Neural progenitor cell (in vitro differentiated cells): ENCODE data around the gene TBC1D14. TPM values are rescaled to one million over a fixed set of nuclear protein-coding genes. Genes with fewer than 3 reads are reported as not detected.

Source experiments
- DNase-seq: peaks from one replicate; pipeline ENCODE4 v3.0.0-alpha.2; 2016; ENCODE audit warnings: low spot score
- H2AFZ ChIP-seq: fragments of 200-600 bp; sonication (generic); replicated peaks from 2 replicates; pipeline ENCODE4 v1.6.1; 2016; ENCODE audit warnings: antibody characterized with exemption
- H3F3A ChIP-seq: fragments of 200-600 bp; sonication (generic); 2 replicates; pipeline ENCODE4 v1.6.1; 2016; ENCODE audit warnings: antibody characterized with exemption, low read depth
- H3K27ac ChIP-seq: fragments of 200-600 bp; sonication (generic); 2 replicates; pipeline ENCODE4 v1.5.1; 2016; ENCODE audit warnings: mild to moderate bottlenecking
- H3K27me3 ChIP-seq: fragments of 200-600 bp; sonication (generic); 2 replicates; pipeline ENCODE4 v1.6.1; 2016; ENCODE audit warnings: mild to moderate bottlenecking, moderate library complexity
- H3K36me3 ChIP-seq: fragments of 200-600 bp; sonication (generic); 2 replicates; pipeline ENCODE4 v1.5.1; 2016
- H3K4me1 ChIP-seq: fragments of 200-600 bp; sonication (generic); 2 replicates; pipeline ENCODE4 v1.6.1; 2016; ENCODE audit warnings: mixed run types
- H3K4me2 ChIP-seq: fragments of 200-600 bp; sonication (generic); 2 replicates; pipeline ENCODE4 v1.6.1; 2016
- H3K4me3 ChIP-seq: fragments of 200-600 bp; sonication (generic); 2 replicates; pipeline ENCODE4 v1.5.1; 2016
- H3K79me2 ChIP-seq: fragments of 200-600 bp; sonication (generic); 2 replicates; pipeline ENCODE4 v1.6.1; 2016; ENCODE audit warnings: low read depth
- H3K9ac ChIP-seq: fragments of 200-600 bp; sonication (generic); 2 replicates; pipeline ENCODE4 v1.6.1; 2016
- H3K9me3 ChIP-seq: fragments of 200-600 bp; sonication (generic); 2 replicates; pipeline ENCODE4 v1.5.1; 2016; ENCODE audit warnings: low read depth
- H4K20me1 ChIP-seq: fragments of 200-600 bp; sonication (generic); 2 replicates; pipeline ENCODE4 v1.6.1; 2016; ENCODE audit warnings: low read depth
- H3K27ac Mint-ChIP-seq: 3 replicates; pipeline ENCODE4 v1.8.0; 2021; ENCODE audit warnings: mixed read lengths
- H3K27me3 Mint-ChIP-seq: 2 replicates; pipeline ENCODE4 v1.8.0; 2022; ENCODE audit warnings: low read depth, mild to moderate bottlenecking, inconsistent platforms, moderate library complexity, mixed read lengths; ENCODE audit not compliant: insufficient read depth
- H3K36me3 Mint-ChIP-seq: 3 replicates; pipeline ENCODE4 v1.8.0; 2021; ENCODE audit warnings: mixed read lengths
- H3K4me1 Mint-ChIP-seq: 3 replicates; pipeline ENCODE4 v1.8.0; 2021; ENCODE audit warnings: mixed read lengths
- H3K4me3 Mint-ChIP-seq: 3 replicates; pipeline ENCODE4 v1.8.0; 2021; ENCODE audit warnings: mild to moderate bottlenecking, moderate library complexity, mixed read lengths
- H3K9me3 Mint-ChIP-seq: 3 replicates; pipeline ENCODE4 v1.8.0; 2020; ENCODE audit warnings: mixed read lengths
- CTCF ChIP-seq: fragments of 200-600 bp; sonication (generic); IDR thresholded peaks from 2 replicates; pipeline ENCODE4 v1.5.1; 2017; ENCODE audit warnings: antibody characterized with exemption, mild to moderate bottlenecking
- EZH2 ChIP-seq: fragments of 200-600 bp; sonication (generic); IDR thresholded peaks from 2 replicates; pipeline ENCODE4 v1.6.1; 2017; ENCODE audit warnings: antibody characterized with exemption, mild to moderate bottlenecking, moderate library complexity
- EZH2phosphoT487 ChIP-seq: fragments of 200-600 bp; sonication (generic); IDR thresholded peaks from 2 replicates; pipeline ENCODE4 v1.6.1; 2017; ENCODE audit warnings: antibody characterized with exemption
- total RNA-seq: library from RNA; depleted of rRNA; stranded (reverse); fragments of >200 nt; gene quantifications from 2 replicates; pipeline ENCODE4 v1.2.3, GENCODE V29; 2015; ENCODE audit warnings: low replicate concordance

TBC1D14 gene
- total RNA-seq, 1 donor from 2014 or later, result 47.9 TPM

- no peaks in the 10 kb centered on the region for H3K27me3 ChIP-seq
- no peak overlapping the region for H2AFZ ChIP-seq
- H3F3A ChIP-seq, result no peaks in the 10 kb centered on the region
- DNase-seq, result no peak
- Mint-ChIP-seq H3K4me3 (no peak overlapping the region), H3K27me3 (peaks cover 2% of the 10 kb centered on the region), H3K27ac (no peak overlapping the region), H3K4me1 (peaks cover 19% of the 10 kb centered on the region), H3K9me3 (no peaks in the 10 kb centered on the region), H3K36me3 (peaks cover 39% of the 10 kb centered on the region)
- no peak overlapping the region for H3K27ac ChIP-seq
- no peaks in the 10 kb centered on the region for H3K36me3 ChIP-seq
- H3K79me2 ChIP-seq, result no peaks in the 10 kb centered on the region
- no peak for TF ChIP-seq CTCF
- TF ChIP-seq EZH2, result no peak
- TF ChIP-seq EZH2phosphoT487, result no peak
- H3K4me3 ChIP-seq, result no peak overlapping the region
- no peaks in the 10 kb centered on the region for H3K9me3 ChIP-seq
- no peak overlapping the region for H3K9ac ChIP-seq
- H4K20me1 ChIP-seq, result peaks cover 14% of the 10 kb centered on the region
- no peak overlapping the region for H3K4me2 ChIP-seq
- H3K4me1 ChIP-seq, result peaks cover 8% of the 10 kb centered on the region
These were observed 107.9 kb downstream of the TBC1D14 start for GRCh38 chr4:7017446-7018048.

DNA sequence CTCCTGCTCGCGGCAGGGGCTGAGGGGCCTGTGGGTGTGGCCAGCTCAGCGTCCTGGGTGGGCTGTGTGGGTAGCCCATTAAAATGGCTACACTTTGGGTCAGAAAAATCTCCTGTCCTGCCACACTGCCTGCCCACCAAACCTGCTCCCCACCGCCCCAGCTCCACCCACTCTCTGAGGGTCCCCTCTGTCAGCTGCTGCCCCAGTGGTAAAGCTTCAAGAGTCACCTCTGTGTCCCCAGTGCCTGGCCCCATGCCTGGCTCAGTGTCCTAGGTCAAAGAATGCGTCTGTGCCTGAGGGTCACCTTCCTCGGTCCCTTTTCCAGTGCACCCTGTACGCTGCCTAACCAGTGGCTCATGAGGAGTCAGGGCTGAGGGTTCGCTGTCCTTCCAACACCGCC is 108.7 kb downstream of the TBC1D14 start:
- no peak overlapping the region for H2AFZ ChIP-seq
- H3K4me2 ChIP-seq, result no peak overlapping the region
- no peaks in the 10 kb centered on the region for H3K36me3 ChIP-seq
- peaks cover 8% of the 10 kb centered on the region for H3K4me1 ChIP-seq
- H3K4me3 ChIP-seq, result no peak overlapping the region
- H3K36me3 Mint-ChIP-seq, result peaks cover 33% of the 10 kb centered on the region
- H4K20me1 ChIP-seq, result peaks cover 14% of the 10 kb centered on the region
- H3K4me3 Mint-ChIP-seq, result no peak overlapping the region
- peak overlapping the region; percentile 21 for H3K27ac Mint-ChIP-seq
- no peak for DNase-seq
- no peak overlapping the region for H3K9ac ChIP-seq
- no peaks in the 10 kb centered on the region for H3K79me2 ChIP-seq
- H3K9me3 Mint-ChIP-seq, result no peaks in the 10 kb centered on the region
- peaks cover 2% of the 10 kb centered on the region for H3K27me3 Mint-ChIP-seq
- TF ChIP-seq CTCF (no peak), EZH2 (no peak), EZH2phosphoT487 (no peak)
- no peaks in the 10 kb centered on the region for H3K9me3 ChIP-seq
- no peaks in the 10 kb centered on the region for H3K27me3 ChIP-seq
- no peak overlapping the region for H3K27ac ChIP-seq
- H3K4me1 Mint-ChIP-seq, result peaks cover 19% of the 10 kb centered on the region
- H3F3A ChIP-seq, result no peaks in the 10 kb centered on the region

GRCh38 chr4:7019367-7019766 is 109.7 kb downstream of the TBC1D14 start:
- Mint-ChIP-seq H3K27ac (peak overlapping the region; percentile 33), H3K36me3 (peaks cover 27% of the 10 kb centered on the region), H3K9me3 (no peaks in the 10 kb centered on the region), H3K4me3 (no peak overlapping the region), H3K27me3 (peaks cover 2% of the 10 kb centered on the region), H3K4me1 (peaks cover 19% of the 10 kb centered on the region)
- DNase-seq, result no peak
- Histone ChIP-seq H3K4me2 (no peak overlapping the region), H3K4me3 (no peak overlapping the region), H3K9me3 (no peaks in the 10 kb centered on the region), H4K20me1 (peaks cover 22% of the 10 kb centered on the region), H3K36me3 (no peaks in the 10 kb centered on the region), H3K79me2 (no peaks in the 10 kb centered on the region), H3F3A (no peaks in the 10 kb centered on the region), H3K27ac (no peak overlapping the region), H3K9ac (no peak overlapping the region), H3K27me3 (no peaks in the 10 kb centered on the region), H2AFZ (no peak overlapping the region), H3K4me1 (peaks cover 8% of the 10 kb centered on the region)
- TF ChIP-seq EZH2 (no peak), EZH2phosphoT487 (no peak), CTCF (no peak)
